ENCODE results near the gene IRF7.

The IRF7 gene

DNA sequence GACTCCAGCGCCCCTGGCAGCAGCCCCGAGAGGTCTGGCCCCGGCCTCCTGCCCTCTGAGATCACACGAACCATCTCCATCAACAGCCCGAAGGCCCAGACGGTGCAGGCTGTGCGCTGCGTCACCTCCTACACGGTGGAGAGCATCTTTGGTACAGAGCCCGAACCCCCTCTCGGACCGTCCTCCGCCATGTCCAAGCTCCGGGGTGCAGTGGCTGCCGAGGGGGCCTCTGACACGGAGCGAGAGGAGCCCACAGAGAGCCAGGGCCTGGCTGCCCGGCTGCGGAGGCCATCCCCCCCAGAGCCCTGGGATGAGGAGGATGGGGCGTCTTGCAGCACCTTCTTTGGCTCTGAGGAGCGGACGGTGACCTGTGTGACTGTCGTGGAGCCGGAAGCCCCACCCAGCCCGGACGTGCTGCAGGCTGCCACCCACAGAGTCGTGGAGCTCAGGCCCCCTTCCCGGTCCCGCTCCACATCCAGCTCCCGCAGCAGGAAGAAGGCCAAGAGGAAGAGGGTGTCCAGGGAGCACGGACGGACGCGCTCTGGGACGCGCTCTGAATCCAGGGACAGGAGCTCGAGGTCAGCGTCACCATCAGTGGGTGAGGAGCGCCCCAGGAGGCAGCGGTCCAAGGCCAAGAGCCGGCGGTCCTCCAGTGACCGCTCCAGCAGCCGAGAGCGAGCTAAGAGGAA, 7.6 kb downstream of the IRF7 start:
- DNase-seq: no peak

DNA sequence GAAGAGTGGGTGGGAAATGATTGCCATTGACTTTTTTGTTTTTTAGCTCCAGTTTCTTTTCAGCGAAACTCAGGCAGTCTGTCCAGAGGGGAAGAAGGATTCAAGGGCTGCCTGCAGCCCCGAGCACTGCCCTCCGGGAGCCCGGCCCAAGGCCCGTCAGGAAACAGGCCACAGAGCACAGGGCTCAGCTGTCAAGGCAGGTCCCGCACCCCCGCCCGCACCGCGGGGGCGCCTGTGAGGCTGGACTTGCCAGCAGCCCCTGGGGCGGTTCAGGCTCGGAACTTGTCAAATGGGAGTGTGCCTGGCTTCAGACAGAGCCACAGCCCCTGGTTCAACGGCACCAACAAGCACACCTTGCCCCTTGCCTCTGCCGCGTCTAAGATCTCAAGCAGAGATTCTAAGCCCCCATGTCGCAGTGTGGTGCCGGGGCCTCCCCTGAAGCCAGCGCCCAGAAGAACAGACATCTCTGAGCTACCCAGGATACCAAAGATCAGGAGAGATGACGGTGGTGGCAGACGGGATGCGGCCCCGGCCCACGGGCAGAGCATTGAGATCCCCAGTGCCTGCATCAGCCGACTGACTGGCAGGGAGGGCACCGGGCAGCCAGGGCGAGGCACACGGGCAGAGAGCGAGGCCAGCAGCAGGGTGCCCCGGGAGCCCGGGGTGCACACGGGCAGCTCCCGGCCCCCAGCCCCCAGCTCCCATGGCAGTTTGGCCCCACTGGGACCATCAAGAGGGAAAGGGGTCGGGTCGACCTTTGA, 8.6 kb downstream of the IRF7 start:
- no peak for DNase-seq

GRCh38 chr11:606245-606644, 9.5 kb downstream of the IRF7 start:
- no peak for DNase-seq

- DNase-seq: no peak
These were observed 10.2 kb downstream of the IRF7 start for GRCh38 chr11:605286-606129.

- DNase-seq: no peak
These were observed 12.6 kb downstream of the IRF7 start for GRCh38 chr11:603154-603553.

DNA sequence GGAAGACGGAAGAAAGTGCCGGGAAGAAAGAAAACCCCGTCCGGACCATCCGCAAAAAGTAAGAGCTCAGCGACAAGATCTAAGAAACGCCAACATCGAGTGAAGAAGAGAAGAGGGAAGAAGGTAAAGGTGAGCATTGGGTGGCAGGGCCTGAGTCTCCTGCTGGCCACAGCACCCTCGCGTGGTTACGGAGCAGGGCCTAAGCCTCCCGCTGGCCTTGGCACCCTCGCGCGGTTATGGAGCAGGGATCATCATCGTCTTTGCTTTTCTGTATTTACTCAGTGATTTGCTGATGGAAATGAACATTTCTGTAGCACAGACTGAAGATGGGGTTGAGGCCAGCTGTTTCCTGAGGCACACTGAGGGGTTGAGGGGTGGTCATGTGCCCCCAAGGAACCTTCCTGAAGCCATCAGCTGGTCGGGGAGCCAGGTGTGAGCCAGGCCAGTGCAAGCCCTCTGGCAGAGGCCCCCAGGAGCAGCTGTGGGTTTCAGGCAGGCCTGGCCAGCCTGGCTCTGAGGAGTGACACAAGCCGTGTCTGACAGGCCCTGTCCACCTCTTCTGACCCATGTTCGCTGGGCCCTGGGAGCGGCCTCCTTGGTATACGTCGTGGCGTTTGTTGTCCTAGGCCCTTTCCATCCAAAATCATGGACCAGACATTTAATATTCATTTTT, 14.0 kb downstream of the IRF7 start:
- DNase-seq: no peak

- DNase-seq: no peak
These were observed 17.6 kb downstream of the IRF7 start for GRCh38 chr11:598005-598680.

GRCh38 chr11:597166-597725, 18.5 kb downstream of the IRF7 start:
- no peak for DNase-seq

DNA sequence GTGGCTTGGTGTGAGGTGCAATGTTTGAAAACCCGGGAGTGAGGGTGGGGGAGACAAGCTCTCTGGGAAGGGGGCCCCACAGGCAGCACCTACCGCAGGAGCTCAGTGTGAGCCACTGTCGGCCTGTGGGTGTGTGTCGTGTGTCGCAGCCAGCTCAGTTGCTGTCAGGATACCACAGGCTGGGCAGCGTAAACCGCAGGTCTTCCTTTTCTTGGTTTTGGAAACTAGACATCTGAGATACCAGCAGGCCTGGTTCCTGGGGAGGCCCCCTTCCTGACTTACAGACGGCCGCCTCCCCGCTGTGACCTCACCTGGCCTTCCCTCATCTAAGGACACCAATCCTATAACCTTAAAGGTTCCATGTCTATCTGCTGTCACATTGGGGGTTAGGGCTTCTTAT, 19.4 kb downstream of the IRF7 start:
- DNase-seq: no peak

DNA sequence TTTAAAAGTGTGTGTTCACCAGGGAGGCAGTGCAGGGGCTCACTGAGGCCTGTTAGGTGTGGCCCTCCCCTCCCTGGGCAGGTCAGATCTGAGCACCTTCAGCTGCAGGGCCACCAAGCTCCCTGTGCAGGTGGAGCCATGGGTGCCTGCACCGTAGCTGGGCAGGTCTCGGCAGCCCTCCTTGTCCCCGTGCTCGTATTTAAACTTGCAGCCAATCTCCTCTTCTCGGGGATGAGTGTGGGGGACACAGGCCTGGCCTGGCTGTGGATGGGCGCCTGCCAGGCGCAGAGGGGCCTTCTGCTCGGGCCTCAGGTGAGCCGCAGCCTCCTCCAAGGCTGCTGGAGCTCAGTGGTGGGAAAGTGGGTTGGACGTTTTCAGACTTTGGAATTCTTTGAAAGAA, 20.4 kb downstream of the IRF7 start:
- no peak for DNase-seq

DNA sequence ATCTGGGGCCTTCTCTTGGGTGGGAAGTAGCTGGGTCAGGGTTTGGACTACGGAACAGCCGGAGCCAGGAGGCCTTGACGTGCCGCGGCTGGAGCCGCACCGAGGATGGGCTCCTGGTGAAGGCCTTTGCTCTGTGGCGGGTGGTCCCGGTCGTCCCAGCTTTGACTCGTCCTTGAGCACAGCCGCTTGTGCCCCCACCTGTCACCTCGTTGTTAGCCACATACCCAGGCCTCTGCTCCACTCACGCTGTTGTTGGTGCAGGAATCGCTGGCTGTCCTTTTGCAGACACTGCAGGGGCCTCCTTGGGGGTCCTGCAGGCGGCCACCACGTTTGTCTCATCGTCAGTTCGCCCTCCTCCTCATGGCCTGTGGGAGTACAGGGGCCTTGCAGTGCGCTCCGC, 22.4 kb downstream of the IRF7 start:
- DNase-seq: no peak

GRCh38 chr11:592918-593317, 22.8 kb downstream of the IRF7 start:
- no peak for DNase-seq

- no peak for DNase-seq
These were observed 23.2 kb downstream of the IRF7 start for GRCh38 chr11:592501-592900.

GRCh38 chr11:590997-591396, 24.8 kb downstream of the IRF7 start:
- no peak for DNase-seq

- DNase-seq: no peak
These were observed 26.0 kb downstream of the IRF7 start for GRCh38 chr11:589798-590197.

GRCh38 chr11:587978-588380, 27.8 kb downstream of the IRF7 start:
- peak; percentile 44 to 78 for DNase-seq

GRCh38 chr11:587546-587945, 28.2 kb downstream of the IRF7 start:
- no peak for DNase-seq

GRCh38 chr11:586376-587316, 29.1 kb downstream of the IRF7 start:
- no peak for DNase-seq

DNA sequence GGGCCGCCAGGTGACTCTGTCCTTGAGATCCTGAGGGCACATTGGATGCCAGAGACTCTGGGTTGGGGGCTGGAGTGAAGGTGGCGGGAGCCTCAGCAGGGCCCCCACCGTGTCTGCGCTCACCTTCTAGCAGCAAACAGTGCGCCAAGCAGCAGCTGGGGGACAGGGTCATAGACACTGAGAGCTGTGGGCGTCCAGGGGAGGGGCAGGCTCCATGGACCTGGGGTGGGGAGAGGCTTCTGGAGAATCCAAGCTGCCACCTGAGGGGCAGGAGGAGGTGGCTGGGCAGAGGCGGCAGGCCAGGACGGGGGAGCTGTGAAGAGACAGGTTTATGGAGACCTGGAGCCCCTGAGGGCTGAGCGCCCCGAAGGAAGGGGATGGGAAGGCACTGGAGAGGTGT, 31.5 kb downstream of the IRF7 start:
- DNase-seq: no peak

DNA sequence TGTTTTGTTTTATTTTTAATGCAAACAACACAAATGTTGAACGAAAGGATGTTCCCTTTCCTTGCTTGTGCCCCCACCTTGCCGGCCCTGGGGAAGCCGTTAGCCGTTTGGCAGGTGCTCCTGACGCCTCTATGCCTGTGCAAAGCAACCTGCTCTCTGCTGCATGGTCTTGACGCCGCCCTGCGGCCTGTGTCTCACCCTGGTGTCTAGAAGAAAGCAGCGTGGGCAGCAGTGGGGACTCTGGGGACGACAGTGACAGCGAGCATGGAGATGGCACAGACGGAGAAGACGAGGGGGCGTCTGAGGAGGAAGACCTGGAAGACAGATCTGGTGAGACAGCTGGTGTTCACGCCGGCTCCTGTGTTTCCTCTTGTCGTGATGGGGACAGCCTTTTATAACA, 34.0 kb downstream of the IRF7 start:
- no peak for DNase-seq

DNA sequence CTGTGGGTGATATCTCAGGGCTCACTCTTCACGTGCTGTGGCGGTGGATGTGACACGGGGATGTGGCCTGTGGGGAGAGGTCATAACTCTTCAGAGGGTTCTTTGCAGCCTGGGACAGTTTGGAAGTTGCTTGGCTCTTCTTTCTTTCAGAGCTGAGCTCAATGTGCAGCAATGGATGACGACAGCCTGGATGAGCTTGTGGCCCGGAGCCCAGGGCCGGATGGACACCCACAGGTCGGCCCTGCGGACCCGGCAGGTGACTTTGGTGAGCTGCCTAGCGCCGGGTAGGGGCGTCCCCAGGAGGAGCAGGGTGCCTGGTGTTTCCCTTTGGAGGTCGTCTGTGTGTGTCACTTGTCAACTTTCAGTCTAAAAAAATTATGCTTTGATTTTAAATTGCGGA, 34.4 kb downstream of the IRF7 start:
- no peak for DNase-seq

All from stimulated activated CD4-positive, alpha-beta T cell treated with anti-CD3 and anti-CD28 coated beads, Interleukin-4, amount 100 ng/mL, for 4 hours (primary cell).